Fibroblast of lung (primary cell): ENCODE data around the gene TNFRSF14. TPM values are rescaled to one million over a fixed set of nuclear protein-coding genes. Genes with fewer than 3 reads are reported as not detected.
A peak's percentile ranks its signal among the peaks of the same experiment; 100 is the strongest.

Source experiments
- DNase-seq, 2 donors: peaks; one replicate each; pipeline versions ENCODE4 v3.0.0 to v3.0.0-alpha.2; 2010; ENCODE audit warnings: low read depth in 2 of 2
- H2AFZ ChIP-seq: 2 replicates; pipeline ENCODE4 v1.5.1; 2012; ENCODE audit warnings: low read length, control low read depth, inconsistent platforms
- H3K27ac ChIP-seq: 2 replicates; pipeline ENCODE4 v1.5.1; 2011; ENCODE audit warnings: low read length, control low read depth; ENCODE audit not compliant: insufficient read depth
- H3K27me3 ChIP-seq: 2 replicates; pipeline ENCODE4 v1.5.1; 2011; ENCODE audit warnings: mild to moderate bottlenecking, low read length; ENCODE audit not compliant: control insufficient read depth, insufficient read depth
- H3K36me3 ChIP-seq: 2 replicates; pipeline ENCODE4 v1.5.1; 2011; ENCODE audit warnings: low read length; ENCODE audit not compliant: control insufficient read depth, insufficient read depth
- H3K4me1 ChIP-seq: 2 replicates; pipeline ENCODE4 v1.5.1; 2011; ENCODE audit warnings: low read length; ENCODE audit not compliant: control insufficient read depth, insufficient read depth; ENCODE audit errors: extremely low read depth
- H3K4me2 ChIP-seq: 2 replicates; pipeline ENCODE4 v1.5.1; 2011; ENCODE audit warnings: low read length, control low read depth; ENCODE audit not compliant: insufficient read depth; ENCODE audit errors: extremely low read depth
- H3K4me3 ChIP-seq, 4 experiments: fragments of 200-600 bp in 1 of 4; sonication (generic) in 1 of 4; replicated peaks in 1 of 4; 2 replicates each; pipeline ENCODE4 v1.5.1; 2011 to 2016; ENCODE audit warnings: low read length in 4 of 4, low read depth in 3 of 4, mild to moderate bottlenecking in 3 of 4, control low read depth in 2 of 4, inconsistent platforms in 1 of 4, mixed read lengths in 1 of 4; ENCODE audit not compliant: insufficient read depth in 1 of 4; ENCODE audit errors: control extremely low read depth in 1 of 4
- H3K79me2 ChIP-seq: 2 replicates; pipeline ENCODE4 v1.5.1; 2012; ENCODE audit warnings: mild to moderate bottlenecking, low read length, inconsistent platforms; ENCODE audit not compliant: control insufficient read depth, insufficient read depth
- H3K9ac ChIP-seq: 2 replicates; pipeline ENCODE4 v1.5.1; 2011; ENCODE audit warnings: mild to moderate bottlenecking, low read length, control low read depth; ENCODE audit not compliant: insufficient read depth
- H3K9me3 ChIP-seq: 2 replicates; pipeline ENCODE4 v1.5.1; 2012; ENCODE audit warnings: low read depth, low read length; ENCODE audit not compliant: control insufficient read depth, insufficient read depth
- H4K20me1 ChIP-seq: 2 replicates; pipeline ENCODE4 v1.5.1; 2011; ENCODE audit warnings: low read length; ENCODE audit not compliant: control insufficient read depth, insufficient read depth; ENCODE audit errors: extremely low read depth
- CTCF ChIP-seq, 2 donors: IDR thresholded peaks in 1 of 2; conservative IDR thresholded peaks in 1 of 2; 1 replicate in 1 of 2; 2 replicates in 1 of 2; pipeline ENCODE4 v1.5.1; 2011 to 2012; ENCODE audit warnings: low read length in 2 of 2, control low read depth in 1 of 2, inconsistent platforms in 1 of 2, low read depth in 1 of 2, mild to moderate bottlenecking in 1 of 2
- EZH2 ChIP-seq: IDR thresholded peaks from 2 replicates; pipeline ENCODE4 v1.5.1; 2012; ENCODE audit warnings: low read length, control low read depth, mild to moderate bottlenecking; ENCODE audit errors: missing control alignments
- polyA plus RNA-seq, 2 donors: library from polyadenylated mRNA; depleted of rRNA in 1 of 2; stranded (reverse) in 1 of 2; unstranded in 1 of 2; fragments of >200 nt; gene quantifications; 2 replicates each; pipeline ENCODE4 v1.2.1, GENCODE V29; 2011 to 2012; ENCODE audit warnings: missing spikeins in 1 of 2
- total RNA-seq: library from RNA; depleted of rRNA; stranded (reverse); fragments of >200 nt; gene quantifications from 2 replicates; pipeline ENCODE4 v1.2.1, GENCODE V29; 2014

The TNFRSF14 gene
- total and polyA plus RNA-seq, 2 donors (not counting 1 experiment from before 2014, with no cell fraction given) = 15.2 to 85.0 TPM

GRCh38 chr1:2544093-2544874 lies 11.9 kb upstream of the TNFRSF14 start:
- Histone ChIP-seq H3K36me3 (no peaks in the 10 kb centered on the region), H3K9ac (peak overlapping the region; percentile 2), H3K27ac (no peak overlapping the region)

GRCh38 chr1:2544875-2545640 lies 11.1 kb upstream of the TNFRSF14 start:
- peaks cover 14% of the 10 kb centered on the region for H3K4me1 ChIP-seq
- DNase-seq = no peak
- H4K20me1 ChIP-seq = no peaks in the 10 kb centered on the region

More at GRCh38 chr1:2544093-2544874, 11.9 kb upstream of the TNFRSF14 start:
- H3K9me3 ChIP-seq = no peaks in the 10 kb centered on the region
- no peaks in the 10 kb centered on the region for H3K79me2 ChIP-seq
- peak; percentile 35 to 45 for DNase-seq
- H3K4me1 ChIP-seq = peaks cover 14% of the 10 kb centered on the region
- H2AFZ ChIP-seq = no peak overlapping the region
- no peak overlapping the region for H3K4me2 ChIP-seq
- TF ChIP-seq EZH2 = no peak
- TF ChIP-seq CTCF (conservative IDR thresholded peaks at IDR 0.05 in 1 of 2, IDR thresholded peaks at IDR 0.05 in 1 of 2; ENCODE audit: low read depth in 1 of 2, low read length in 2 of 2) = no peak
- H3K27me3 ChIP-seq = no peaks in the 10 kb centered on the region
- no peak overlapping the region for H3K4me3 ChIP-seq
- no peaks in the 10 kb centered on the region for H4K20me1 ChIP-seq

More at GRCh38 chr1:2544875-2545640, 11.1 kb upstream of the TNFRSF14 start:
- Histone ChIP-seq H3K79me2 (no peaks in the 10 kb centered on the region), H3K27me3 (no peaks in the 10 kb centered on the region), H3K36me3 (no peaks in the 10 kb centered on the region), H3K4me2 (no peak overlapping the region), H3K4me3 (no peak overlapping the region), H3K9ac (no peak overlapping the region), H2AFZ (no peak overlapping the region), H3K9me3 (no peaks in the 10 kb centered on the region), H3K27ac (no peak overlapping the region)
- TF ChIP-seq CTCF (conservative IDR thresholded peaks at IDR 0.05 in 1 of 2, IDR thresholded peaks at IDR 0.05 in 1 of 2; ENCODE audit: low read depth in 1 of 2, low read length in 2 of 2) = no peak
- no peak for TF ChIP-seq EZH2
